Stimulated activated CD8-positive, alpha-beta memory T cell treated with anti-CD3 and anti-CD28 coated beads, Interleukin-12 subunit alpha, Interleukin-12 subunit beta, amount 100 ng/mL, for 24 hours (primary cell): Measurements from ENCODE around the gene ST3GAL5.
"Not testable (repeated sequence)": the region's sequence is repeated elsewhere in the genome, so short reads cannot be mapped to it uniquely, and the experiment has no call there.

Experiments
- DNase-seq: peaks from one replicate; pipeline ENCODE4 v3.0.0-alpha.2; 2020; ENCODE audit errors: extremely low read depth

Gene ST3GAL5

GRCh38 chr2:85917887-85918795, 29.4 kb upstream of the ST3GAL5 start:
- no peak for DNase-seq

- no peak for DNase-seq
These were observed 27.0 kb upstream of the ST3GAL5 start for GRCh38 chr2:85915606-85916303.

DNA sequence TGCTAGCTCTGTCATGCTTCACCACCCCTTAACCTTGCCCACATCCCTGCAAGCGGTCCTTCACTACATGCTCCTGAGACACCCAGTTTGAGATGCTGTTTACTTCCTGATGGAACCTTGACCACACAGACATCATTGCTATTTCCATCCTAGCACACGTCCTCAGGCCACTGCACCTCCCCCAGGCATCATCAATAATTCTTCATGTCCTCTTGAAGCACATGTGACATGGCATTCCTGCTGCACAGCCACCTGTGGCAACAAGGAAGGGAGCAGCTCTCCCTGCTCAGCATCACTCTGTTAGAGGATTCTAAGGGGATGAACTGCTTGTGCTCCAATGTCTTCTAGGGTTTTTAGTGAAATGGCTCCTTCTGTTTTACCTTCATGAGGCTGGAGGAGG, 26.1 kb upstream of the ST3GAL5 start:
- DNase-seq, result no peak

DNA sequence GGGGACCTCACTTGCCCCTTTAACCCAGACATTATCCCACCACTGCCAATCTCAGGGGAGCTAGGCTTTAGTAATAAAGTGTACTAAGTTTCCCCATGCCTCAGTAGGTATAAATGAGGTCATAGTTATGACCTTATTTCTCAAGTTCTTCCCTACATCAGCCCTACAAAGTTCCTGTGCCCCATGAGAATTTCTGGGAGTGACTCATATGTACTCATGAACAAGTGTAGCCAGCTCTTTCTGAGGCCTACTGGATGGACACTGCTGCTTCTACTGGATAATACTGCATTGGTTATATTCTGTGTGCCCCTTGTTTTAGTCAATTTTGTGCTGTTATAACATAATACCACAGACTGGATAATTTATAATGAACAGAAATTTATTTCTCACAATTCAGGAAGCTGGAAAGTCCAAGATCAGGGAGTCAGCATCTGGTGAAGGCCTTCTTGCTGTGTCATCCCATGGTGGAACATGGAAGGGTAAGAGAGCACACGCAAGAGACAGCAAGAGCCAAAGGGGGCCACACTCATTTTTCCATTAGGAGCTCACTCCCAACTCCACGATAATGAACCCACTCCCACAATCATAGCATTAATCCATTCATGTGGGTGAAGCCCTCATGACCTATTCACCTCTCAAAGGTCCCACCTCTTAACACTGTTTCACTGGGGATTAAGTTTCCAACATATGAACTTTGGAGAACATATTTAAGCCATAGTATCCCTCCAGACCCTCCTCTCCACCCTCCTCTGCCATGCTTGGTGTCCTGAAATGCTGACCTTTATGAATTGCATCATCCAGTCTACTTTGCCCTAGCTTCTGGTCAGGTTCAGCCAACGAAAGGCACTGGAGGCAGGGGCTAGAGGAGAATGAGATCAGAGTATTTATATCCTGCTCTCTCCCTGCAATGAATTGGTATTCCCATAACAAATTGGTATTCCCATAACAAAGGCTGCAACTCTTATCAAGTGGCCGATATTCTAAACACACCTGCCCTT, 25.4 kb upstream of the ST3GAL5 start:
- no peak for DNase-seq

DNA sequence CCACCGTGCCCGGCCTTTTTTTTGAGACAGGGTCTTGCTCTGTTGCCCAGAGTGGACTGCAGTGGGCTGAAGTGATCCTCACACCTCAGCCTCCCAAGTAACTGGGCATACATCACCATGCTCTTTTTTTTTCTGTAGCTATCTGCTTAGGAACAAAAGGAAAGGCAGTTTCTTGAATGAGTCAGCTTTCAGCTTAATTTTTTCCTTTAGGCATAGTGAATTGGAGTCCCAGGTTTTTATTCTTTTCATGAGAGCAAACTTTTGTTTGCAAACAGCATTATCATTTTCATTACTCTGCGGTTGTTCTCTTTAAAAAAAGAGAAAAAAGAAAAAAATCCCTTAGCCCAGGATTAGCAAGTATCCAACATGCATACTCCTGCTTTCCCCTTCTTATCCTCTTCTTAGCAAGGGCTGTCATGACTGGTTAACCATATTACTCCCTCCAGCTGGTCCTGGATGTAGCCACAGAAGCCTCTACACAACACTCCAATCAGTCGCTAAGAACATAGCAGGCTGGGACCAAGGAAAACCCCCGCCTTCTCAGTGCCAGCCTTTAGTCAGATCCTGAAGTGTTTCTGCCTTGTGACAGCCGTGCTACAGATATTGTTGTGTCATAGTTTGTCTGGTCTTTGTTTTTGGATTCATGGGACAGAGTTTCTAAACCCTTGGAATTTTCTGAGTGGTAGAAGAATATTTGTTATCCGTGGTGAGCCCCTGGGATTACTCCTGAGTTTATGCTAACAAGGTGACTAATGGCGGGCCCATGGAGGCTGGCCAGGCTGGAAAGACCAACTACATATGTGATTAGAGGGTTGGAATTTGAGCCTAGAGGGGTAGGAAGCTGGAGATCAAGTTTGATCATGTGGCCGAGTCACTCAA, 23.3 kb upstream of the ST3GAL5 start:
- DNase-seq, result no peak

DNA sequence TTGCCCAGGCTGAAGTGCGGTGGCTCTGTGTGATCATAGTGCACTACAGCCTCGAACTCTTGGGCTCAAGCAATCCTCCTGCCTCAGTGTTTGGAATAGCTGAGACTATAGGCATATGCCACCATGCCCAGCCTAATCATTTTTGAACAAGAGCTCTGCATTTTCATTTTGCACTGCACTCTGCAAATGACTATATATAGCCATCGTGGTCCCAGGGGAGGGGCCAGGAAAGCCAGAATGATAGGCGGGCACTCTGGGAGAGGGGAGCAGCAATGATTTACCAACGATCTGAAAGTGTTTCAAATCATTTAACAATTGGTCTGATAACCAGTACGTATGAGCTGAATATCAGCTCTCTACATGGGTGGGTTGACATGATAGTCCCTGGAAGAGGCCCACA, 22.3 kb upstream of the ST3GAL5 start:
- DNase-seq, result no peak

DNA sequence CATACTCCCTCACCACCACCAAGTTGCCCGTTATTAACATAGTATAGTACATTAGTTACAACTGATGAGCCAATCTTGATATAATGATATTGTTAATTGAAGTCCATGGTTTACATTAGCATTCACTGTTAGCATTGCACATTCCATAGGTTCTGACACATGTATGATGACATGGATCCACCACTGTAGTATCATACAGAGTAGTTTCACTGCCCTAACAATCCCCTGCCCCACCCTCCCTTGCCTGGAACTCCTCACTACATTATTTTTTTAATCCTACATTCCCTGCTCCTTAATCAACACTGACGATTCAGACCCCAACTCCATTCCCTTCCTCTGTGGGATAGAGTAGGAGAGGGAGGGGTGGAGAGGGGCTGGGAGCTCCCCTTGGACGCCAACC, 20.2 kb upstream of the ST3GAL5 start:
- DNase-seq, result no peak

GRCh38 chr2:85908506-85908905, 19.7 kb upstream of the ST3GAL5 start:
- no peak for DNase-seq

DNA sequence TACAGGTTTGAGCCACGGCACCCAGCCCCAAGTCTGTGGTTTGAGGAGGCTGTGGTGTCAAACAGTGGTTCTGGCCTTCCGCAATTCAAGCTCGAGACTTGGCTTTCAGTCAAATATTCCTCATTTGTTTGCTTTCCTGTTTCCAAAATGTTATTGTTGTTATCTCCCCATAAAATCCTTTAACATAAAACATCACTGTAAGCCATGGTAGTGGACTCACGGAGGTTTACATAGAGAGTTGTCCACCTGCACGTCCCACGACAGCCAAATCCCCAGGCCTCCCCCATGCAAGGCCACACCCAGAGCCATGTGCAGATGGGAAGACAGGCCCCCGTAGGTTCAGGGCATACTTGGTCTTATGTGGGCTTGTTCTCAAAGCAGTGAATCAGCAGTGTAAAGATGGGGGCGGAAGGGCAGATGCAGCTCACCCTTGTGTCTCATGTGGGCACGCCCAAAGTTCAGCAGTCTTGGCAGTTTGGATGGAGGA, 18.9 kb upstream of the ST3GAL5 start:
- DNase-seq, result no peak

- DNase-seq, result no peak
These were observed 18.0 kb upstream of the ST3GAL5 start for GRCh38 chr2:85906748-85907147.

DNA sequence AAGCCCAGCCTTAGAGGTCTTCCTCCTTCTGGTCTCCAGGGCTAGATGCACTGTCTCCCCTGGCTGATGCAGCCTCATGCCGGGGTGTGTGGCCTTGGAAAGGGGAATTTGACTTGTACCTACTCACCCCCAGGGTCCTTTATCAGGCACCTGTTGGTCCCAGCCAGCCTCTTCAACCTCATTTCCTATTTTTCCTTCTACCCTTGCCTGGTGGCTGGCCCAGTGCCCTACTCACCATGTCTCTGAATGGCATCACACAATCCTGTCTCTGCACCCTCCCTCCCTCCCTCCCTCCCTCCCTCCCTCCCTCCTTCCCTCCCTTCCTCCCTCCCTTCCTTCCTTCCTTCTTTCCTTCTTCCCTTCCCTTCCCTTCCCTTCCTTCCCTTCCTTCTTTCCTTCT, 17.1 kb upstream of the ST3GAL5 start:
- DNase-seq, result no peak

- no peak for DNase-seq
These were observed 16.4 kb upstream of the ST3GAL5 start for GRCh38 chr2:85905187-85905666.

DNA sequence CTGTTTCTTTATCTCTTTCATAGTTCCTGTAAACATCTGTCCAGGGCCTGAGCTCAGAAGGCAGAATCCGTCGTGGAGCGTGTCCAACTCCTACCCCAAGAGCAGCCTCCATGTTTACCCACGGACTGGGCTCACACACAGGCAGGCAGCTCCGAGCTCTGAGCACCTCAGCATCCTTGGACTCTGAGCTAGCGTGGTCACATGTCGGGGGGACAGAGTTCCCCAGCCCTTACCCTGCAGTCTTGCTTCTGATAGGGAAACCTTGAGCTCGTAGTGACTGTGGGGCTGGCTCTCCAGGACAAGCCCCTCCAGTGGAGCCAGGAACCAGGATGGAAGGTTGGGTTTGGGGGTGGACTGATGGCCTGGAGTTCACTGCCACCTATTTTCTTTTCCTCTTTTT, 15.1 kb upstream of the ST3GAL5 start:
- no peak for DNase-seq

- no peak for DNase-seq
These were observed 13.7 kb upstream of the ST3GAL5 start for GRCh38 chr2:85902496-85902895.

GRCh38 chr2:85901155-85901554, 12.4 kb upstream of the ST3GAL5 start:
- no peak for DNase-seq

- DNase-seq, result no peak
These were observed 11.6 kb upstream of the ST3GAL5 start for GRCh38 chr2:85900366-85900765.

- no peak for DNase-seq
These were observed 11.1 kb upstream of the ST3GAL5 start for GRCh38 chr2:85899849-85900248.

GRCh38 chr2:85899284-85899683, 10.5 kb upstream of the ST3GAL5 start:
- DNase-seq, result no peak

DNA sequence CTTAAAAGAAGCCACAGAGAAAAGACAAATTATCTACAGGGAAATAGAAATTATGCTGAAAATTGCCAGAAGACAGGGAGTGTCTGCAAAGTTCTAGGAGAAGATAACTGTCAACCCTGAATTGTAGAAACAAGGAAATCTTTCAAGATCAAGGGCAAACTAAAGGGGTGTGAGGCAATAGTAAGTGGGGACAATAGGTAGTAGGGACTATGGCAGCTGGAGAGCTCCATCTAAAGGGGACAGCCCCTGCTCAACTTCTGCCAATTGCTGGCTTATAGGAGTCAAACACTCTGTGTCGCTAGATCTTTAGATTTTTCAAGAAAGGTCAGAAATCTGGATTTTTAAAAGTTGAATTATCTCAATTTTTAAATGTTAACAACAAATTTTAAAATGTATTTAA, 10.1 kb upstream of the ST3GAL5 start:
- no peak for DNase-seq

GRCh38 chr2:85894554-85895278, 5.9 kb upstream of the ST3GAL5 start:
- not testable (repeated sequence) for DNase-seq
